Measurements from ENCODE around the gene TCHHL1. TPM values are rescaled to one million over a fixed set of nuclear protein-coding genes. Genes with fewer than 3 reads are reported as not detected.

TCHHL1 gene
- total and polyA plus RNA-seq, 10 of the 15 experiments (the other 5 are each of a cell fraction or from before 2014, with no cell fraction given), result not detected

GRCh38 chr1:152112101-152112884 is 23.4 kb upstream of the TCHHL1 start:
- Histone ChIP-seq H3K79me2 (ENCODE audit: control insufficient read depth, insufficient read depth, low read length) (no peaks in the 10 kb centered on the region), H3K36me3 (ENCODE audit: control insufficient read depth in 2 of 2, insufficient read depth in 2 of 2, low read length in 1 of 2) (no peaks in the 10 kb centered on the region), H3K27ac (ENCODE audit: control insufficient read depth, insufficient read depth) (no peak overlapping the region), H3K4me3 (peak overlapping the region; percentile 41; the same call in 1 of the 2 replicates), H2AFZ (ENCODE audit: control insufficient read depth, low read depth, low read length) (peak overlapping the region; percentile 23), H3K9me3 (replicated peaks; ENCODE audit: control insufficient read depth, insufficient read depth, low read length) (no peaks in the 10 kb centered on the region; the same call in 2 of the 3 replicates), H3K9ac (ENCODE audit: control insufficient read depth, insufficient read depth, low read length) (no peak overlapping the region), H3K4me1 (ENCODE audit: control insufficient read depth, insufficient read depth, low read length) (peaks cover 5% of the 10 kb centered on the region), H3K4me2 (ENCODE audit: control insufficient read depth, insufficient read depth) (peak overlapping the region; percentile 84), H4K20me1 (ENCODE audit: control insufficient read depth, insufficient read depth) (no peaks in the 10 kb centered on the region; the same call in 1 of the 2 replicates), H3K27me3 (replicated peaks in 1 of 2; ENCODE audit: control insufficient read depth in 2 of 2, insufficient read depth in 2 of 2, low read length in 1 of 2) (peaks cover 19 to 47% of the 10 kb centered on the region in 2 experiments)
- intact Hi-C loops (cut with micrococcal nuclease; ENCODE audit: unreplicated experiment), result no loop called here
- ChIA-PET SMC1A (ENCODE audit: uncharacterized antibody, unreplicated experiment) (no interaction called here), POLR2A (interaction anchor here (0.6 kb wide), 1 partner anchor 58 kb away, joined by 3 read pairs; no protein-coding TSS in a partner anchor), CTCF (no interaction called here), RAD21 (ENCODE audit: unreplicated experiment) (no interaction called here)
- 6% methylated on average over 40 of the region's 53 CpGs for WGBS (ENCODE audit: insufficient coverage, insufficient replicate concordance, low lambda C conversion rate, missing lambda C conversion rate)
- DNase-seq (ENCODE audit: low read depth, low spot score) (no peak), FAIRE-seq (no peak), ATAC-seq (no peak)
- no TSS peak for BruUV-seq (replicated peaks)
- in situ Hi-C loops (cut with MboI), result no loop called here
- TF ChIP-seq PAX8 (IDR thresholded peaks at IDR 0.05), result no peak
- no peak for TF ChIP-seq ZNF217 (IDR thresholded peaks at IDR 0.05)
- TF ChIP-seq ZBTB40 (IDR thresholded peaks at IDR 0.05; ENCODE audit: borderline replicate concordance), result no peak
- TF ChIP-seq E2F8 (IDR thresholded peaks at IDR 0.05; ENCODE audit: low read depth, partially characterized antibody), result no peak
- TF ChIP-seq TAF1 (IDR thresholded peaks at IDR 0.05; ENCODE audit: borderline replicate concordance, low read depth, low read length), result no peak
- no peak for TF ChIP-seq IRF3 (IDR thresholded peaks at IDR 0.05)
- TF ChIP-seq HDAC2 (IDR thresholded peaks at IDR 0.05), result no peak
- TF ChIP-seq ZNF384 (IDR thresholded peaks at IDR 0.05; ENCODE audit: borderline replicate concordance, low read depth, low read length), result no peak
- TF ChIP-seq SIN3A (IDR thresholded peaks at IDR 0.05; ENCODE audit: low read depth, low read length), result no peak
- TF ChIP-seq TCF3 (IDR thresholded peaks at IDR 0.05; ENCODE audit: borderline replicate concordance, insufficient read depth, low read depth, low read length), result no peak
- TF ChIP-seq CBFB (IDR thresholded peaks at IDR 0.05; ENCODE audit: low read depth), result no peak
- no peak for TF ChIP-seq NR2C2 (IDR thresholded peaks at IDR 0.05; ENCODE audit: borderline replicate concordance, control insufficient read depth, insufficient read length, low read depth)
- no peak for TF ChIP-seq SRF (IDR thresholded peaks at IDR 0.05; ENCODE audit: low read depth in 2 of 2, low read length in 2 of 2)
